WTC11 (cell line): ENCODE measurements around the gene TTC38.

Experiments
- CBFB ChIP-seq: sonication (generic); formaldehyde crosslinking; IDR thresholded peaks from 2 replicates; pipeline ENCODE4 v1.8.1; 2022; ENCODE audit warnings: mild to moderate bottlenecking, low read depth, missing genetic modification reagents
- CTCF ChIP-seq: fragments of 200-600 bp; IDR thresholded peaks from 2 replicates; pipeline ENCODE4 v1.8.0; 2022; ENCODE audit warnings: antibody characterized with exemption
- E2F1 ChIP-seq: sonication (generic); formaldehyde crosslinking; IDR thresholded peaks from 2 replicates; pipeline ENCODE4 v1.8.0; 2022; ENCODE audit warnings: mild to moderate bottlenecking, missing genetic modification reagents
- ETV6 ChIP-seq: sonication (generic); formaldehyde crosslinking; IDR thresholded peaks from 2 replicates; pipeline ENCODE4 v1.8.1; 2022; ENCODE audit warnings: mild to moderate bottlenecking, missing genetic modification reagents
- FOXK1 ChIP-seq: sonication (generic); formaldehyde crosslinking; IDR thresholded peaks from 2 replicates; pipeline ENCODE4 v1.8.0; 2022; ENCODE audit warnings: mild to moderate bottlenecking, moderate library complexity, missing genetic modification reagents
- JUN ChIP-seq: sonication (generic); formaldehyde crosslinking; IDR thresholded peaks from 2 replicates; pipeline ENCODE4 v1.8.0; 2023; ENCODE audit warnings: mild to moderate bottlenecking, missing genetic modification reagents
- MYBL2 ChIP-seq: sonication (generic); formaldehyde crosslinking; IDR thresholded peaks from 2 replicates; pipeline ENCODE4 v1.8.1; 2023; ENCODE audit warnings: mild to moderate bottlenecking, moderate library complexity, missing genetic modification reagents
- NR2C2 ChIP-seq: sonication (generic); formaldehyde crosslinking; IDR thresholded peaks from 2 replicates; pipeline ENCODE4 v1.8.0; 2022; ENCODE audit warnings: mild to moderate bottlenecking, missing genetic modification reagents
- TP53 ChIP-seq: sonication (generic); formaldehyde crosslinking; IDR thresholded peaks from 2 replicates; pipeline ENCODE4 v1.8.1; 2023; ENCODE audit warnings: mild to moderate bottlenecking, missing genetic modification reagents
- ZNF232 ChIP-seq: sonication (generic); formaldehyde crosslinking; IDR thresholded peaks from 2 replicates; pipeline ENCODE4 v1.8.0; 2022; ENCODE audit warnings: mild to moderate bottlenecking, missing genetic modification reagents
- ZNF423 ChIP-seq: fragments of 250-450 bp; sonication (Bioruptor Pico); IDR thresholded peaks from 2 replicates; pipeline ENCODE4 v2.1.2; 2022; ENCODE audit warnings: mild to moderate bottlenecking, moderate library complexity
- TF ChIP-seq, protein P1 (sequence below): sonication (generic); formaldehyde crosslinking; IDR thresholded peaks from 2 replicates; pipeline ENCODE4 v1.8.1; 2023; ENCODE audit warnings: mild to moderate bottlenecking, missing genetic modification reagents
- TF ChIP-seq, protein P2 (sequence below): sonication (generic); formaldehyde crosslinking; IDR thresholded peaks from 2 replicates; pipeline ENCODE4 v1.8.1; 2022; ENCODE audit warnings: low read depth, missing genetic modification reagents, borderline replicate concordance

GRCh38 chr22:46295277-46295971, 27.6 kb downstream of the TTC38 start:
- TF ChIP-seq TP53 (no peak), CTCF (no peak), FOXK1 (CRISPR knock-in tag) (no peak), NR2C2 (CRISPR knock-in tag) (no peak), JUN (CRISPR knock-in tag) (no peak), ETV6 (CRISPR knock-in tag) (no peak), E2F1 (no peak), ZNF423 (CRISPR knock-in tag) (no peak), CBFB (CRISPR knock-in tag) (no peak), ZNF232 (CRISPR knock-in tag) (no peak), MYBL2 (no peak)
- TF ChIP-seq, protein P1, sequence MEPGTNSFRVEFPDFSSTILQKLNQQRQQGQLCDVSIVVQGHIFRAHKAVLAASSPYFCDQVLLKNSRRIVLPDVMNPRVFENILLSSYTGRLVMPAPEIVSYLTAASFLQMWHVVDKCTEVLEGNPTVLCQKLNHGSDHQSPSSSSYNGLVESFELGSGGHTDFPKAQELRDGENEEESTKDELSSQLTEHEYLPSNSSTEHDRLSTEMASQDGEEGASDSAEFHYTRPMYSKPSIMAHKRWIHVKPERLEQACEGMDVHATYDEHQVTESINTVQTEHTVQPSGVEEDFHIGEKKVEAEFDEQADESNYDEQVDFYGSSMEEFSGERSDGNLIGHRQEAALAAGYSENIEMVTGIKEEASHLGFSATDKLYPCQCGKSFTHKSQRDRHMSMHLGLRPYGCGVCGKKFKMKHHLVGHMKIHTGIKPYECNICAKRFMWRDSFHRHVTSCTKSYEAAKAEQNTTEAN (CRISPR knock-in tag) = no peak
- TF ChIP-seq, protein P2, sequence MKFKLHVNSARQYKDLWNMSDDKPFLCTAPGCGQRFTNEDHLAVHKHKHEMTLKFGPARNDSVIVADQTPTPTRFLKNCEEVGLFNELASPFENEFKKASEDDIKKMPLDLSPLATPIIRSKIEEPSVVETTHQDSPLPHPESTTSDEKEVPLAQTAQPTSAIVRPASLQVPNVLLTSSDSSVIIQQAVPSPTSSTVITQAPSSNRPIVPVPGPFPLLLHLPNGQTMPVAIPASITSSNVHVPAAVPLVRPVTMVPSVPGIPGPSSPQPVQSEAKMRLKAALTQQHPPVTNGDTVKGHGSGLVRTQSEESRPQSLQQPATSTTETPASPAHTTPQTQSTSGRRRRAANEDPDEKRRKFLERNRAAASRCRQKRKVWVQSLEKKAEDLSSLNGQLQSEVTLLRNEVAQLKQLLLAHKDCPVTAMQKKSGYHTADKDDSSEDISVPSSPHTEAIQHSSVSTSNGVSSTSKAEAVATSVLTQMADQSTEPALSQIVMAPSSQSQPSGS = no peak
